Stimulated activated CD4-positive, alpha-beta T cell treated with anti-CD3 and anti-CD28 coated beads, Interleukin-2, amount 100 ng/mL, for 24 hours (primary cell): ENCODE data around the gene COQ5.

Experiments used
- DNase-seq, 2 donors: peaks; one replicate each; pipeline ENCODE4 v3.0.0-alpha.2; 2020

The COQ5 gene

GRCh38 chr12:120480211-120480610 is 48.7 kb downstream of the COQ5 start:
- no peak for DNase-seq

- no peak for DNase-seq
Observed at GRCh38 chr12:120479458-120479857, 49.5 kb downstream of the COQ5 start.

- no peak for DNase-seq
Observed at GRCh38 chr12:120475643-120476042, 53.3 kb downstream of the COQ5 start.

GRCh38 chr12:120474616-120474960 is 54.4 kb downstream of the COQ5 start:
- no peak for DNase-seq

- no peak for DNase-seq
Observed at GRCh38 chr12:120473807-120474615, 54.9 kb downstream of the COQ5 start.

GRCh38 chr12:120472521-120472920 is 56.4 kb downstream of the COQ5 start:
- DNase-seq: no peak

GRCh38 chr12:120470150-120470784 is 58.7 kb downstream of the COQ5 start:
- no peak for DNase-seq

- peak; percentile 97 to 98 for DNase-seq
Observed at GRCh38 chr12:120469450-120470149, 59.4 kb downstream of the COQ5 start, which contains the start of gene SRSF9. SRSF9 (minus strand) TSS chr12:120469748; CDS start chr12:120469609, 139 bp downstream.

- DNase-seq: peak; percentile 52 to 58
Observed at GRCh38 chr12:120468821-120469449, 60.0 kb downstream of the COQ5 start.

GRCh38 chr12:120468325-120468820 is 60.6 kb downstream of the COQ5 start:
- DNase-seq: peak; percentile 23 to 34

GRCh38 chr12:120467439-120467838 is 61.5 kb downstream of the COQ5 start:
- DNase-seq: no peak

GRCh38 chr12:120466560-120467315 is 62.2 kb downstream of the COQ5 start:
- DNase-seq: peak; percentile 44 to 46

GRCh38 chr12:120465756-120466155 is 63.2 kb downstream of the COQ5 start:
- no peak for DNase-seq

GRCh38 chr12:120463712-120464111 is 65.2 kb downstream of the COQ5 start:
- no peak for DNase-seq

GRCh38 chr12:120462099-120462640 is 66.8 kb downstream of the COQ5 start:
- DNase-seq: no peak

GRCh38 chr12:120460157-120460556 is 68.8 kb downstream of the COQ5 start:
- DNase-seq: no peak

- DNase-seq: no peak
Observed at GRCh38 chr12:120457133-120457532, 71.8 kb downstream of the COQ5 start.

GRCh38 chr12:120455302-120455701 is 73.7 kb downstream of the COQ5 start:
- DNase-seq: no peak

- no peak for DNase-seq
Observed at GRCh38 chr12:120453977-120454376, 75.0 kb downstream of the COQ5 start.
